ENCODE results near the gene KCNB1. TPM values are rescaled to one million over a fixed set of nuclear protein-coding genes. Genes with fewer than 3 reads are reported as not detected.

The KCNB1 gene
- total RNA-seq, 1 experiment from 2014 or later = 0.68 TPM

DNA sequence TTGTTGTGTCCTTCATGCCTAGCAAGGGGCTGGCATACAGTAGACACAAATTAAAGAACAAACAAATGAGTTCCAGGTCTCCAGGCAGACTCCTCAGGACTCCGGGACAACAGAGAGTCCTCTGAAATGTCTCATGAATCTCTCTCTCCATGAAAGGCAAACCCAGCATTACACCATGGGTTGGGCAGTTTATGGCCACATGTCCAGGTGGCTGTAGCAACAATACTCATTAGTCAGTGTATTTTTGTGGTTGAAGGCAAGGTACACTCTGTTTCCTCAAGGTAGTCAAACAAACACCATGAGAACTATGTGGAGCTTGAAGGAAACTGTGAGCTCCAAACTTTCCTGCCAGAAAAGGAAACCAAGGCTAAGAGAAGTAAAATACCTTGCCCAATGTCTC lies 62.2 kb downstream of the KCNB1 start:
- no CpG with 5 or more reads among the region's 1 CpG for WGBS (ENCODE audit: extremely low coverage, insufficient read length, low lambda C conversion rate)
- no peaks in the 10 kb centered on the region for H3K36me3 Mint-ChIP-seq (ENCODE audit: insufficient read depth in 1 of 3, low read depth in 3 of 3)
- no peak overlapping the region for H4K91ac ChIP-seq (ENCODE audit: insufficient read length, low read depth, low read length)

More for the DNA sequence above, 62.2 kb downstream of the KCNB1 start:
- Histone ChIP-seq H2BK15ac (ENCODE audit: low read depth, low read length) (no peak overlapping the region), H4K8ac (replicated peaks; ENCODE audit: insufficient read length, low read depth, low read length) (no peak overlapping the region), H3K79me2 (ENCODE audit: insufficient read depth, low read length) (no peaks in the 10 kb centered on the region), H4K5ac (ENCODE audit: insufficient read length, low read depth, low read length) (no peak overlapping the region), H3K4me1 (ENCODE audit: insufficient read depth, low read length) (no peaks in the 10 kb centered on the region), H3T11ph (ENCODE audit: low read length) (no peak overlapping the region), H3K9ac (ENCODE audit: extremely low read depth, insufficient read length, low read length) (no peak overlapping the region), H3K4me2 (ENCODE audit: insufficient read depth, insufficient read length, low read length) (no peak overlapping the region), H3K9me3 (ENCODE audit: control insufficient read depth, low read depth, low read length) (no peaks in the 10 kb centered on the region), H2AK5ac (ENCODE audit: insufficient read length, low read length) (no peak overlapping the region), H3K56ac (ENCODE audit: insufficient read length, low read depth, low read length) (no peak overlapping the region), H3K14ac (ENCODE audit: insufficient read depth, low read length) (no peak overlapping the region), H3K79me1 (ENCODE audit: insufficient read depth, low read depth, low read length, poor library complexity, severe bottlenecking) (no peaks in the 10 kb centered on the region), H2AFZ (ENCODE audit: low read length) (no peak overlapping the region), H3K27me3 (ENCODE audit: insufficient read depth, low read length) (no peaks in the 10 kb centered on the region), H2BK20ac (ENCODE audit: low read depth, low read length, poor library complexity, severe bottlenecking) (no peak overlapping the region), H3K27ac (ENCODE audit: insufficient read length, low read depth, low read length) (no peak overlapping the region), H3K23me2 (ENCODE audit: insufficient read length, low read depth, low read length, poor library complexity, severe bottlenecking) (no peaks in the 10 kb centered on the region), H2BK5ac (ENCODE audit: insufficient read length, low read length) (no peak overlapping the region), H3K18ac (ENCODE audit: insufficient read length, low read depth, low read length) (no peak overlapping the region), H3K4ac (ENCODE audit: low read depth, low read length) (no peak overlapping the region), H2BK120ac (ENCODE audit: low read depth, low read length, poor library complexity, severe bottlenecking) (no peak overlapping the region), H4K20me1 (ENCODE audit: control insufficient read depth, insufficient read depth, insufficient read length) (no peaks in the 10 kb centered on the region), H3K23ac (ENCODE audit: insufficient read length, low read depth, low read length) (no peak overlapping the region), H2BK12ac (ENCODE audit: insufficient read length, low read depth, low read length) (no peak overlapping the region)
- no peaks in the 10 kb centered on the region for H3K9me3 Mint-ChIP-seq
- TF ChIP-seq, protein P1, sequence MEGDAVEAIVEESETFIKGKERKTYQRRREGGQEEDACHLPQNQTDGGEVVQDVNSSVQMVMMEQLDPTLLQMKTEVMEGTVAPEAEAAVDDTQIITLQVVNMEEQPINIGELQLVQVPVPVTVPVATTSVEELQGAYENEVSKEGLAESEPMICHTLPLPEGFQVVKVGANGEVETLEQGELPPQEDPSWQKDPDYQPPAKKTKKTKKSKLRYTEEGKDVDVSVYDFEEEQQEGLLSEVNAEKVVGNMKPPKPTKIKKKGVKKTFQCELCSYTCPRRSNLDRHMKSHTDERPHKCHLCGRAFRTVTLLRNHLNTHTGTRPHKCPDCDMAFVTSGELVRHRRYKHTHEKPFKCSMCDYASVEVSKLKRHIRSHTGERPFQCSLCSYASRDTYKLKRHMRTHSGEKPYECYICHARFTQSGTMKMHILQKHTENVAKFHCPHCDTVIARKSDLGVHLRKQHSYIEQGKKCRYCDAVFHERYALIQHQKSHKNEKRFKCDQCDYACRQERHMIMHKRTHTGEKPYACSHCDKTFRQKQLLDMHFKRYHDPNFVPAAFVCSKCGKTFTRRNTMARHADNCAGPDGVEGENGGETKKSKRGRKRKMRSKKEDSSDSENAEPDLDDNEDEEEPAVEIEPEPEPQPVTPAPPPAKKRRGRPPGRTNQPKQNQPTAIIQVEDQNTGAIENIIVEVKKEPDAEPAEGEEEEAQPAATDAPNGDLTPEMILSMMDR (conservative IDR thresholded peaks at IDR 0.05) = no peak
- H3K27ac Mint-ChIP-seq = no peak overlapping the region; a peak in 1 of 7 replicates
- no peak overlapping the region for H3K4me3 Mint-ChIP-seq
- H3K4me1 Mint-ChIP-seq = peaks cover 0 to 3% of the 10 kb centered on the region in 2 experiments; a peak in 2 of 4 replicates
- no peak for DNase-seq
- peaks cover 6% of the 10 kb centered on the region for H3K27me3 Mint-ChIP-seq (ENCODE audit: low read depth)

All from H9 (cell line).